ENCODE data around the gene SLC6A11.

- TF ChIP-seq CTCF (IDR thresholded peaks at IDR 0.05 in 4 of 5, conservative IDR thresholded peaks at IDR 0.05 in 1 of 5) (no peak), POLR2A (IDR thresholded peaks at IDR 0.05) (no peak)
Measured at GRCh38 chr3:10975695-10976234, 159.7 kb downstream of the SLC6A11 start.

All from gastrocnemius medialis (tissue), 4 donors.